ENCODE results near the gene ARHGAP26. TPM values are rescaled to one million over a fixed set of nuclear protein-coding genes. Genes with fewer than 3 reads are reported as not detected.

ARHGAP26 gene
- polyA plus RNA-seq, 1 donor (not counting 4 experiments of a cell fraction or from before 2014, with no cell fraction given) = 3.9 TPM

- no peak overlapping the region for H3K4me3 ChIP-seq (ENCODE audit: control insufficient read depth in 2 of 3, extremely low read depth in 1 of 3, insufficient read depth in 2 of 3, low read depth in 1 of 3, low read length in 3 of 3)
- TF ChIP-seq, protein P1, sequence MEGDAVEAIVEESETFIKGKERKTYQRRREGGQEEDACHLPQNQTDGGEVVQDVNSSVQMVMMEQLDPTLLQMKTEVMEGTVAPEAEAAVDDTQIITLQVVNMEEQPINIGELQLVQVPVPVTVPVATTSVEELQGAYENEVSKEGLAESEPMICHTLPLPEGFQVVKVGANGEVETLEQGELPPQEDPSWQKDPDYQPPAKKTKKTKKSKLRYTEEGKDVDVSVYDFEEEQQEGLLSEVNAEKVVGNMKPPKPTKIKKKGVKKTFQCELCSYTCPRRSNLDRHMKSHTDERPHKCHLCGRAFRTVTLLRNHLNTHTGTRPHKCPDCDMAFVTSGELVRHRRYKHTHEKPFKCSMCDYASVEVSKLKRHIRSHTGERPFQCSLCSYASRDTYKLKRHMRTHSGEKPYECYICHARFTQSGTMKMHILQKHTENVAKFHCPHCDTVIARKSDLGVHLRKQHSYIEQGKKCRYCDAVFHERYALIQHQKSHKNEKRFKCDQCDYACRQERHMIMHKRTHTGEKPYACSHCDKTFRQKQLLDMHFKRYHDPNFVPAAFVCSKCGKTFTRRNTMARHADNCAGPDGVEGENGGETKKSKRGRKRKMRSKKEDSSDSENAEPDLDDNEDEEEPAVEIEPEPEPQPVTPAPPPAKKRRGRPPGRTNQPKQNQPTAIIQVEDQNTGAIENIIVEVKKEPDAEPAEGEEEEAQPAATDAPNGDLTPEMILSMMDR (optimal IDR thresholded peaks at IDR 0.05 in 1 of 3, IDR thresholded peaks at IDR 0.05 in 1 of 3, conservative IDR thresholded peaks at IDR 0.05 in 1 of 3; ENCODE audit: extremely low read depth in 1 of 3, insufficient read depth in 2 of 3, low read length in 3 of 3) = no peak
- no peak for TF ChIP-seq EZH2 (IDR thresholded peaks at IDR 0.05; ENCODE audit: low read length)
- no peaks in the 10 kb centered on the region for H3K36me3 ChIP-seq (ENCODE audit: control insufficient read depth in 2 of 2, extremely low read depth in 1 of 2, insufficient read depth in 2 of 2, low read length in 2 of 2)
- no peak overlapping the region for H3K9ac ChIP-seq (ENCODE audit: control insufficient read depth, extremely low read depth, insufficient read depth, low read length)
- peaks cover 44% of the 10 kb centered on the region for H3K4me1 ChIP-seq (ENCODE audit: control insufficient read depth, extremely low read depth, insufficient read depth, low read length)
- DNase-seq (ENCODE audit: low read depth, low spot score) = no peak
- dilution Hi-C loops (cut with MboI; ENCODE audit: extremely low pct_ligation_motif_present, low sequenced_read_pairs) = no loop called here
- no peaks in the 10 kb centered on the region for H3K79me2 ChIP-seq (ENCODE audit: control insufficient read depth, insufficient read depth, low read length)
- FAIRE-seq = no peak
- no peaks in the 10 kb centered on the region for H3K9me1 ChIP-seq (ENCODE audit: control insufficient read depth, extremely low read depth, insufficient read depth, low read length)
- no peak overlapping the region for H3K27ac ChIP-seq (ENCODE audit: control insufficient read depth, insufficient read depth, low read length)
- H3K27me3 ChIP-seq (ENCODE audit: control insufficient read depth, extremely low read depth, insufficient read depth, low read length) = no peaks in the 10 kb centered on the region
- H3K4me2 ChIP-seq (ENCODE audit: control insufficient read depth, extremely low read depth, insufficient read depth, low read depth, low read length) = no peak overlapping the region
- no peaks in the 10 kb centered on the region for H3K9me3 ChIP-seq (ENCODE audit: control insufficient read depth, low read depth, low read length)
- H2AFZ ChIP-seq (ENCODE audit: control insufficient read depth, low read length) = no peak overlapping the region
- H4K20me1 ChIP-seq (ENCODE audit: control insufficient read depth, extremely low read depth, insufficient read depth, low read length) = no peaks in the 10 kb centered on the region
Measured at GRCh38 chr5:143198332-143198731, 428.2 kb downstream of the ARHGAP26 start.

DNA sequence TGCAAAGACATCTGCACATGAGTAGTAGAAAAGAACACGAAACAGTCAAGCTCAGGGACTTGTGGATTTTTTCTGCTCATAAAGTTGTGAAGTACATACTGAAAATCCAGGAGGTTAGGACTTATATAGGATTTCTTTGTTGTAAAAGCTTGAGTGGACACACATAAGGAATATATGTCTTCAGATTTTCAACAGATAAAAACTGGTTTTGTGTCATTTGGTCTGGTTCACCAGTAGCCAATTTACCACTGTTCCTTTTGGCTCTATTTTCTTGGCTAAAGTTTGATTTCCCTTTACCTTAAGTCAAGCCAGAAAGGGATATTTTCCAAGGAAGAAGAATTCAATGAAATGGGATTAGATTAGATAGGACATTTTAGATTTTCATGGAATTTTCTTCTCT lies 429.0 kb downstream of the ARHGAP26 start:
- dilution Hi-C loops (cut with MboI; ENCODE audit: extremely low pct_ligation_motif_present, low sequenced_read_pairs) = no loop called here
- H3K9me3 ChIP-seq (ENCODE audit: control insufficient read depth, low read depth, low read length) = no peaks in the 10 kb centered on the region
- H3K4me2 ChIP-seq (ENCODE audit: control insufficient read depth, extremely low read depth, insufficient read depth, low read depth, low read length) = no peak overlapping the region
- H3K9ac ChIP-seq (ENCODE audit: control insufficient read depth, extremely low read depth, insufficient read depth, low read length) = no peak overlapping the region
- H3K4me3 ChIP-seq (ENCODE audit: control insufficient read depth in 2 of 3, extremely low read depth in 1 of 3, insufficient read depth in 2 of 3, low read depth in 1 of 3, low read length in 3 of 3) = no peak overlapping the region
- H3K9me1 ChIP-seq (ENCODE audit: control insufficient read depth, extremely low read depth, insufficient read depth, low read length) = no peaks in the 10 kb centered on the region
- no peaks in the 10 kb centered on the region for H3K27me3 ChIP-seq (ENCODE audit: control insufficient read depth, extremely low read depth, insufficient read depth, low read length)
- H3K79me2 ChIP-seq (ENCODE audit: control insufficient read depth, insufficient read depth, low read length) = no peaks in the 10 kb centered on the region
- TF ChIP-seq, protein P1 (optimal IDR thresholded peaks at IDR 0.05 in 1 of 3, IDR thresholded peaks at IDR 0.05 in 1 of 3, conservative IDR thresholded peaks at IDR 0.05 in 1 of 3; ENCODE audit: extremely low read depth in 1 of 3, insufficient read depth in 2 of 3, low read length in 3 of 3) = no peak
- no peak for TF ChIP-seq EZH2 (IDR thresholded peaks at IDR 0.05; ENCODE audit: low read length)
- DNase-seq (ENCODE audit: low read depth, low spot score) (no peak), FAIRE-seq (no peak)
- H3K36me3 ChIP-seq (ENCODE audit: control insufficient read depth in 2 of 2, extremely low read depth in 1 of 2, insufficient read depth in 2 of 2, low read length in 2 of 2) = no peaks in the 10 kb centered on the region
- peaks cover 47% of the 10 kb centered on the region for H3K4me1 ChIP-seq (ENCODE audit: control insufficient read depth, extremely low read depth, insufficient read depth, low read length)
- no peak overlapping the region for H3K27ac ChIP-seq (ENCODE audit: control insufficient read depth, insufficient read depth, low read length)
- H2AFZ ChIP-seq (ENCODE audit: control insufficient read depth, low read length) = no peak overlapping the region
- H4K20me1 ChIP-seq (ENCODE audit: control insufficient read depth, extremely low read depth, insufficient read depth, low read length) = no peaks in the 10 kb centered on the region

All from keratinocyte (primary cell).